GM18951 (cell line): ENCODE results near the gene P2RX2.

Experiments
- POLR2A ChIP-seq: IDR thresholded peaks from 4 replicates; pipeline ENCODE4 v1.6.1; 2011; ENCODE audit warnings: mild to moderate bottlenecking; ENCODE audit not compliant: insufficient read length, insufficient read depth; ENCODE audit errors: extremely low read depth
- in situ Hi-C: fragments of 300-500 bp; cut with MboI; formaldehyde crosslinking; loops from one replicate; pipeline ENCODE4 v1.12.0; 2022; ENCODE audit warnings: low sequenced_read_pairs, mixed read lengths, inconsistent platforms; ENCODE audit not compliant: unreplicated experiment

The P2RX2 gene

GRCh38 chr12:132614861-132615578, 3.6 kb upstream of the P2RX2 start:
- TF ChIP-seq POLR2A = no peak
- in situ Hi-C loops = no loop called here

DNA sequence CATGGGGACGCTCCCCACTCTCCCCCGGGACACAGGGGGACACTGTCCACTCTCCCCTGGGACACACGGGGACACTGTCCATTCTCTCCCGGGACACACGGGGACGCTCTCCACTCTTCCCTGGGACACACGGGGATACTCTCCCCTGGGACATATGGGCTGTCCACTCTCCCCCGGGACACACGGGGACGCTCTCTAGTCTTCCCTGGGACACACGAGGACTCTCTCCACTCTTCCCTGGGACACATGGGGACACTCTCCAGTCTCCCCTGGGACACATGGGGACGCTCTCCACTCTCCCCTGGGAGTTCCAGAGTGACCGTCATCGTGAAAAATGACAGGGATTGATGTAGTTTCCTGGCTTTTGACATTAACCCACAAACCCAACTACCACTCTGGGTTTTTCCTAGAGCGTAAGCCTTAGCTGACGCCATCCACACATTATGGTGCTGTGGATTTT, 3.0 kb upstream of the P2RX2 start:
- in situ Hi-C loops = no loop called here
- TF ChIP-seq POLR2A = no peak

GRCh38 chr12:132617135-132617701, 1.4 kb upstream of the P2RX2 start:
- in situ Hi-C loops = no loop called here
- no peak for TF ChIP-seq POLR2A

- in situ Hi-C loops = no loop called here
These were observed 524 bp upstream of the P2RX2 start for GRCh38 chr12:132617822-132618682.

GRCh38 chr12:132619071-132619385, 452 bp downstream of the P2RX2 start:
- in situ Hi-C loops = no loop called here
- TF ChIP-seq POLR2A = no peak

More at GRCh38 chr12:132617822-132618682, 524 bp upstream of the P2RX2 start:
- no peak for TF ChIP-seq POLR2A

DNA sequence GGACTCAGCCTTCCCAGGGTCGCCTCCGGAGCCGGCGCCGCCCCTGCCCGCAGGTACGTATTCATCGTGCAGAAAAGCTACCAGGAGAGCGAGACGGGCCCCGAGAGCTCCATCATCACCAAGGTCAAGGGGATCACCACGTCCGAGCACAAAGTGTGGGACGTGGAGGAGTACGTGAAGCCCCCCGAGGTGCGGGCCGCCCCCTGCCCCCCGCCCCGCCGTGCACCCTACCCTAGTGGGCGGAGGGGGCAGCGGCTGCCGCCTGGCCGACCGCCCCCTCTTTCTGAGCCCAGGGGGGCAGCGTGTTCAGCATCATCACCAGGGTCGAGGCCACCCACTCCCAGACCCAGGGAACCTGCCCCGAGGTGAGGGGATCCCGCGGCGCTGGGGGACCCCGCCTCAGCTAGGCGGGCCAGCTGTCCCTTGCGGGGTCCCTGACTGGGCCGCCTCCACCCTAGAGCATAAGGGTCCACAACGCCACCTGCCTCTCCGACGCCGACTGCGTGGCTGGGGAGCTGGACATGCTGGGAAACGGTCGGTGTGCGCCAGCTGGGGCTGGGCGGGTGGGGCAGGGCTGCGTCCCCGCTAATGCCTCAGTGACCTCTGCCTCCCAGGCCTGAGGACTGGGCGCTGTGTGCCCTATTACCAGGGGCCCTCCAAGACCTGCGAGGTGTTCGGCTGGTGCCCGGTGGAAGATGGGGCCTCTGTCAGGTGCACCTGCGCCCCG, 973 bp downstream of the P2RX2 start:
- in situ Hi-C loops = no loop called here

DNA sequence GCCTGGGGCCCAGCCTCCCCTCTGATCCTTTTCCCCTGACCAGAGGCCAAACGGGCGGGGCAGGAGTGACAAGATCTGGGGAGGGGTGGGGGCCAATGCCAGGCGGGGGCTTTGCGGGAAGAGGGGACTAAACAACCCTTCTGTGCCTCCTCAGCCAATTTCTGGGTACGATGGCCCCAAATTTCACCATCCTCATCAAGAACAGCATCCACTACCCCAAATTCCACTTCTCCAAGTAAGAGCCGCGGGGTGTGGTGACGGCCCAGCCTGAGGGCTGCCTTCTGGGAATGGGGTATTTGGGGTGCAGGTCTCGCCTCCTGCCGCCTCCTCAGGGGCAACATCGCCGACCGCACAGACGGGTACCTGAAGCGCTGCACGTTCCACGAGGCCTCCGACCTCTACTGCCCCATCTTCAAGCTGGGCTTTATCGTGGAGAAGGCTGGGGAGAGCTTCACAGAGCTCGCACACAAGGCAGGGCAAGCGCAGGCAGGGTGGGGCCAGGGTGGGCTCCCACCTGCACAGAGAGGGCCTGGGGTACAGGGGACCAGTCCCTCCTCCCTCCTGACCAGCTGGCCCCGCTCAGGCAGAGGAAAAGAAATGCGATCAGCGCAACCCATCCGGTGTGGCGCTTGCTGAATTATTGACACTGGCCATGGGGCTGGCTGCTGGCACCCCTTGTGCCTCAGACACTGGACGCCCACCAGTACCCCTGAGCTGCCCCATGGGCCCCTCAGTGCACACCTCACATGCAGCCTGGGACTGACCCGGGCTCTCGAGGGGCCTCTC, 1.7 kb downstream of the P2RX2 start:
- in situ Hi-C loops = no loop called here
- no peak for TF ChIP-seq POLR2A

More for the DNA sequence above, 973 bp downstream of the P2RX2 start:
- TF ChIP-seq POLR2A = no peak

GRCh38 chr12:132620899-132621656, 2.5 kb downstream of the P2RX2 start:
- in situ Hi-C loops = no loop called here
- no peak for TF ChIP-seq POLR2A

DNA sequence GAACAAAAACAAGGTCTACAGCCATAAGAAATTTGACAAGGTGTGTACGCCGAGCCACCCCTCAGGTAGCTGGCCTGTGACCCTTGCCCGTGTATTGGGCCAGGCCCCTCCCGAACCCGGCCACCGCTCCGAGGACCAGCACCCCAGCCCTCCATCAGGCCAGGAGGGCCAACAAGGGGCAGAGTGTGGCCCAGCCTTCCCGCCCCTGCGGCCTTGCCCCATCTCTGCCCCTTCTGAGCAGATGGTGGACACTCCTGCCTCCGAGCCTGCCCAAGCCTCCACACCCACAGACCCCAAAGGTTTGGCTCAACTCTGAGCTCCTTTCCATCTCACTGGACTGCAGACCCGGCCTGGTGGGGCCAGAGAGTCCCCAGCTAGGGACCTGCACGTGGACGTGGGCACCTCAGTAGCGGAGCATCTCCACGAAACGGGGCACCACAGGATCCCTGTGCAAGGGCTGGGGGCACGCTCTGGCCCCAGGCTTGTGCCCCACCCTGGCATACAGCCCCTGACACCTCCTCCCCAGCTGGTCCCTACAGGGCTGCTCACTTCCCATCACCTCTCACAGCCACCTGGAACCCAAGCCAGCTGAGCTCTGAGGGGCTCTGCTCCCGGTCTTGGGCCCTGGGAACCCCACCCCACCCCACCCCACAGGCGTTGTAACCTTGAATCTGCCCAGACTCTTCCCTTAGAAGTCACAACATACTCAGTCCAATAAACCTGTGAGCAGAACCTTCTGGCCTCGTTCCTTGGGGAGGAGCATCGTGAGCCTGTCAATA, 3.3 kb downstream of the P2RX2 start:
- TF ChIP-seq POLR2A = no peak
- in situ Hi-C loops = no loop called here

DNA sequence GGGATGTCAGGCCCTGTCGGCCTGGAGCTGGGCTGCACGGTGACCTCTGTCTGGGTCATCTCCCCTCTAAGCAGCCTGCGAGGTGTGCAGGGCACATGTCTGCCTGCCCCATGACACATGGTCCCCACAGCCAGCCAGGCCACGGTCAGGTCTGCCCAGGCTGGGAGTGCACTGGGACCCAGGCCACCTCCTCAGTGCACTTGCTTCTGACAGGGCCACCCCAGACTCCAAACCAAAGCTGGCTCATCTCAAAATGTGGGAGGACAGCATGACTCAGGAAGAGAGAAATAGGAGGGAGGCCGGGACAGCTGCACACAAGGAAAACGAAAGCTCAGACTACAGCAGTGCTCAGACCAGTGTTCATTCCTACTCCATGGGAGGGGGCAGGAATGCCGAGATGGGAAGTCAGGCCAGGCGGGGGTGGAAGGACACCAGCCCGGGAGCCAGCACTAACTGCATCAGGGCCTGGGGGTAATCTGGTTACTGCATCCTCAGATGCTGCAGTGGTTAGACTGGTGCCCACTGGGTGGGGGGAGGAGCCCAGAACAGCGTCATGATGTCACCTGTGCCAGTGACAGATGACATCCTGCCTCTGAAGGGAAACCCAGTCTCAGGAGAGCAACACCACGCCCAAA, 4.0 kb downstream of the P2RX2 start:
- in situ Hi-C loops = no loop called here
- no peak for TF ChIP-seq POLR2A
